ENCODE measurements around the gene SPECC1.
"Not testable (repeated sequence)": the region's sequence is repeated elsewhere in the genome, so short reads cannot be mapped to it uniquely, and the experiment has no call there.

SPECC1 gene

GRCh38 chr17:20010099-20010863 lies 1.1 kb downstream of the SPECC1 start:
- no peak for DNase-seq

- DNase-seq, result no peak
These were observed 1.8 kb downstream of the SPECC1 start for GRCh38 chr17:20010936-20011335.

- no peak for DNase-seq
These were observed 2.9 kb downstream of the SPECC1 start for GRCh38 chr17:20012017-20012536.

GRCh38 chr17:20016475-20016992 lies 7.4 kb downstream of the SPECC1 start:
- DNase-seq, result not testable (repeated sequence)

- DNase-seq, result no peak
These were observed 13.5 kb downstream of the SPECC1 start for GRCh38 chr17:20022701-20023100.

- no peak for DNase-seq
These were observed 17.8 kb downstream of the SPECC1 start for GRCh38 chr17:20026960-20027359.

GRCh38 chr17:20028443-20028842 lies 19.3 kb downstream of the SPECC1 start:
- no peak for DNase-seq

- DNase-seq, result no peak
These were observed 23.5 kb downstream of the SPECC1 start for GRCh38 chr17:20032636-20033035.

- DNase-seq, result no peak
These were observed 24.3 kb downstream of the SPECC1 start for GRCh38 chr17:20033415-20033814.

- no peak for DNase-seq
These were observed 26.3 kb downstream of the SPECC1 start for GRCh38 chr17:20035501-20035900.

- DNase-seq, result not testable (repeated sequence)
These were observed 28.1 kb downstream of the SPECC1 start for GRCh38 chr17:20037286-20037685.

- no peak for DNase-seq
These were observed 29.9 kb downstream of the SPECC1 start for GRCh38 chr17:20039037-20039436.

- DNase-seq, result no peak
These were observed 31.1 kb downstream of the SPECC1 start for GRCh38 chr17:20040216-20040615.

GRCh38 chr17:20043021-20043420 lies 33.9 kb downstream of the SPECC1 start:
- DNase-seq, result no peak

GRCh38 chr17:20045476-20045875 lies 36.3 kb downstream of the SPECC1 start:
- no peak for DNase-seq

- no peak for DNase-seq
These were observed 37.5 kb downstream of the SPECC1 start for GRCh38 chr17:20046629-20047028.

- no peak for DNase-seq
These were observed 42.5 kb downstream of the SPECC1 start for GRCh38 chr17:20051624-20052023.

GRCh38 chr17:20053361-20053964 lies 44.3 kb downstream of the SPECC1 start:
- no peak for DNase-seq

GRCh38 chr17:20059728-20060188 lies 50.6 kb downstream of the SPECC1 start:
- DNase-seq, result no peak

- peak; percentile 48 for DNase-seq
These were observed 54.8 kb downstream of the SPECC1 start for GRCh38 chr17:20063665-20064648.

- DNase-seq, result no peak
These were observed 57.1 kb downstream of the SPECC1 start for GRCh38 chr17:20066253-20066652.

- DNase-seq, result no peak
These were observed 58.6 kb downstream of the SPECC1 start for GRCh38 chr17:20067711-20068110.

GRCh38 chr17:20068445-20068844 lies 59.3 kb downstream of the SPECC1 start:
- no peak for DNase-seq
